Loucy (cell line): ENCODE results near the gene PRR5L.
A peak's percentile ranks its signal among the peaks of the same experiment; 100 is the strongest.

Experiments used
- H2AFZ ChIP-seq: fragments of 200-600 bp; sonication (generic); 2 replicates; pipeline ENCODE4 v1.6.0; 2016; ENCODE audit warnings: antibody characterized with exemption, mild to moderate bottlenecking, low read length, moderate library complexity
- H3F3A ChIP-seq: fragments of 200-600 bp; 2 replicates; pipeline ENCODE4 v1.6.0; 2016; ENCODE audit warnings: antibody characterized with exemption, low read depth, mild to moderate bottlenecking
- H3K27me3 ChIP-seq: fragments of 200-600 bp; sonication (generic); 2 replicates; pipeline ENCODE4 v1.6.1; 2014; ENCODE audit warnings: low read length, mild to moderate bottlenecking; ENCODE audit not compliant: insufficient read depth, poor library complexity, severe bottlenecking
- H3K36me3 ChIP-seq: fragments of 200-600 bp; sonication (generic); 2 replicates; pipeline ENCODE4 v1.6.1; 2016; ENCODE audit warnings: low read length; ENCODE audit not compliant: insufficient read depth
- H3K4me1 ChIP-seq: fragments of 200-600 bp; sonication (generic); 2 replicates; pipeline ENCODE4 v1.5.1; 2014; ENCODE audit warnings: low read length, mild to moderate bottlenecking; ENCODE audit not compliant: insufficient read depth, poor library complexity, severe bottlenecking
- H3K4me2 ChIP-seq: fragments of 200-600 bp; sonication (generic); 2 replicates; pipeline ENCODE4 v1.6.0; 2014; ENCODE audit warnings: antibody characterized with exemption, low read length, low read depth, mild to moderate bottlenecking; ENCODE audit not compliant: poor library complexity, severe bottlenecking
- H3K4me3 ChIP-seq: fragments of 200-600 bp; sonication (generic); 2 replicates; pipeline ENCODE4 v1.5.1; 2014; ENCODE audit warnings: low read length, mild to moderate bottlenecking, mixed read lengths; ENCODE audit not compliant: poor library complexity, severe bottlenecking
- H3K79me2 ChIP-seq: fragments of 200-600 bp; sonication (generic); 2 replicates; pipeline ENCODE4 v1.6.1; 2014; ENCODE audit warnings: low read length; ENCODE audit not compliant: insufficient read depth
- H3K9ac ChIP-seq: fragments of 200-600 bp; sonication (generic); 2 replicates; pipeline ENCODE4 v1.6.0; 2014; ENCODE audit warnings: mild to moderate bottlenecking, low read depth, low read length, moderate library complexity; ENCODE audit not compliant: poor library complexity, severe bottlenecking
- H3K9me2 ChIP-seq: fragments of 200-600 bp; sonication (generic); replicated peaks from 2 replicates; pipeline ENCODE4 v1.6.1; 2016; ENCODE audit warnings: low read depth, low read length, mixed read lengths
- H3K9me3 ChIP-seq: fragments of 200-600 bp; sonication (generic); 2 replicates; pipeline ENCODE4 v1.6.1; 2014; ENCODE audit warnings: mild to moderate bottlenecking, antibody characterized with exemption, low read length, low read depth; ENCODE audit not compliant: insufficient read depth
- H4K20me1 ChIP-seq: fragments of 200-600 bp; sonication (generic); 2 replicates; pipeline ENCODE4 v1.6.0; 2014; ENCODE audit warnings: antibody characterized with exemption, low read length, mild to moderate bottlenecking; ENCODE audit not compliant: insufficient read depth, poor library complexity, severe bottlenecking
- CTCF ChIP-seq: fragments of 200-600 bp; sonication (generic); conservative IDR thresholded peaks from 2 replicates; pipeline ENCODE4 v1.5.1; 2014; ENCODE audit warnings: mild to moderate bottlenecking, antibody characterized with exemption, low read length
- EZH2phosphoT487 ChIP-seq: fragments of 200-600 bp; IDR thresholded peaks from 2 replicates; pipeline ENCODE4 v1.6.1; 2018; ENCODE audit warnings: antibody characterized with exemption, mild to moderate bottlenecking, moderate library complexity, borderline replicate concordance

PRR5L gene

GRCh38 chr11:36289226-36289852 lies 6.7 kb upstream of the PRR5L start, which contains the start of gene COMMD9:
Gene COMMD9 (minus strand): TSS chr11:36289424. CDS start chr11:36289412, 12 bp downstream.
- Histone ChIP-seq H3K36me3 (no peaks in the 10 kb centered on the region), H3K9ac (peak within 1 kb of the TSS; percentile 67), H3K4me3 (peak within 1 kb of the TSS; percentile 82), H3K79me2 (no peaks in the 10 kb centered on the region), H3K4me2 (peak within 1 kb of the TSS; percentile 75), H3F3A (no peaks in the 10 kb centered on the region), H2AFZ (peak within 1 kb of the TSS; percentile 92), H3K27me3 (no peaks in the 10 kb centered on the region), H3K4me1 (peaks cover 11% of the 10 kb centered on the region), H3K9me3 (no peaks in the 10 kb centered on the region), H3K9me2 (no peaks in the 10 kb centered on the region), H4K20me1 (no peaks in the 10 kb centered on the region)
- TF ChIP-seq CTCF (no peak), EZH2phosphoT487 (no peak)

- TF ChIP-seq CTCF (peak; percentile 85), EZH2phosphoT487 (no peak)
- Histone ChIP-seq H2AFZ (no peak overlapping the region), H3K79me2 (no peaks in the 10 kb centered on the region), H3K9me3 (no peaks in the 10 kb centered on the region), H3K4me2 (no peak overlapping the region), H3K27me3 (no peaks in the 10 kb centered on the region), H3K9ac (no peak overlapping the region), H3K4me1 (peaks cover 11% of the 10 kb centered on the region), H3K9me2 (no peaks in the 10 kb centered on the region), H3K4me3 (no peak overlapping the region), H3F3A (no peaks in the 10 kb centered on the region), H3K36me3 (no peaks in the 10 kb centered on the region), H4K20me1 (no peaks in the 10 kb centered on the region)
Measured at GRCh38 chr11:36292311-36292722, 3.8 kb upstream of the PRR5L start.

DNA sequence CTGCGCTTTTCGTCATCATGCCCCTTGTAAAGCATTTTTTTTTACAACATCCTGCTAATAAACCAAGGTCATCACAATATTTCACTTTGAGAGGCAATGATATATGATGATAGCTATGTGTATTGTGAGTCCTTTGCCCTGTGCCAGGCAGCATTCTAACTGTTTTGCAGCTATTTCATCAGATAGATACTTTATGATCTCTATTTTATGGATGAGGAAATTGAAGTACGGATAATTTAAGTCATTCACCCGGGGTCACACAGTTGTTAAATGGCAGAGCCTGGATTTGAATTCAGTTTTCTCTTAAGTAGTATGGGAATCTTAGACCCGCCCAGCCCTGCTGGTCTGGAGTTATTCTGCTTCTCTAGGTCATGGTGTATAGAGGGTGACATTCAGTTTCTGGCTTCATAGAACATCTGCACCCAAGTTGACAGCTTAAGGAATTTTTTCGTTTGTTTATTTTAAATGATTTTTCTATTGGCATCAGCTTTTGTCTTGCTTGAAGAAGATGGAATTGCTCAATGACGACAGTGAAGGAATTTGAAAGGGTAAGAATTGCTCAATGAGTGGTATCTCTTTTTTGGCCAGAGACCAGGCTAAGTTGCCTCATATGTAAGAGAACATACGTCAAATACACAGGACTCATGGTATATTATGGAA lies 926 bp downstream of the PRR5L start:
- no peaks in the 10 kb centered on the region for H4K20me1 ChIP-seq
- H3K4me3 ChIP-seq, result no peak overlapping the region
- H3K4me1 ChIP-seq, result no peaks in the 10 kb centered on the region
- no peaks in the 10 kb centered on the region for H3K27me3 ChIP-seq
- H3F3A ChIP-seq, result no peaks in the 10 kb centered on the region
- no peaks in the 10 kb centered on the region for H3K9me2 ChIP-seq
- H3K9me3 ChIP-seq, result no peaks in the 10 kb centered on the region
- no peak overlapping the region for H2AFZ ChIP-seq
- H3K4me2 ChIP-seq, result no peak overlapping the region
- H3K9ac ChIP-seq, result no peak overlapping the region
- no peaks in the 10 kb centered on the region for H3K79me2 ChIP-seq
- TF ChIP-seq EZH2phosphoT487 (no peak), CTCF (no peak)
- no peaks in the 10 kb centered on the region for H3K36me3 ChIP-seq
